Measurements from ENCODE around the gene POU3F4. TPM values are rescaled to one million over a fixed set of nuclear protein-coding genes. Genes with fewer than 3 reads are reported as not detected.

POU3F4 gene
- total and polyA plus RNA-seq, 9 donors = 0.08 to 0.18 TPM; not detected in 7

DNA sequence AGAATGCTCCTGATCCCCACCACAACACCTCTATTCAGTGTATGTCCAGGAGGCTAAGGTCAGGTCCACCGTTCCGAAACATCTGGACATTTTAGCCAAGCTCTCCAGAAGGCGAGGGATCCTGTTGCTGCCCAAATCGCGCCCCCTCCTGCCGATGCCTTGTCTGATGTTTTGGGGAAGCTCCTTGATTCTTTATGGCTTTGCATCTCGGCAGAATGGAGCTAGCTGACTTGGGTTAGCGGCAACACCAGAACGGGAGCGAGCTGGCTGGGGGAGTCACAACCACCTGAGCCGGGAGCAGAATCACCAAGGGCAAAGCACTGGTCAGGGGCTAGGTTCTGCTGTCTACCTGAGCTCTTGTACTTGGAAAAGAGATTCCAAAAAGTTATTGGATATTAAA, 6.6 kb upstream of the POU3F4 start:
- WGBS, 3 donors = 23 to 27% (median 27%) methylated on average over 11 of the region's 11 CpGs
- H3K4me3 ChIP-seq = no peak overlapping the region
- H3K27ac ChIP-seq = no peak overlapping the region
- no peak for TF ChIP-seq CTCF (IDR thresholded peaks at IDR 0.05)
- no peak for TF ChIP-seq POLR2A (IDR thresholded peaks at IDR 0.05)
- TF ChIP-seq EP300 (IDR thresholded peaks at IDR 0.05) = no peak
- DNase-seq = no peak
- no peaks in the 10 kb centered on the region for H3K9me3 ChIP-seq
- no peaks in the 10 kb centered on the region for H3K36me3 ChIP-seq
- H3K4me1 ChIP-seq (ENCODE audit: insufficient read depth) = no peaks in the 10 kb centered on the region
- intact Hi-C loops (cut with DNase I) = no loop called here
- H3K27me3 ChIP-seq = no peaks in the 10 kb centered on the region

GRCh38 chrX:83504721-83505479, 3.2 kb upstream of the POU3F4 start:
- H3K4me3 ChIP-seq = no peak overlapping the region
- no peaks in the 10 kb centered on the region for H3K4me1 ChIP-seq (ENCODE audit: insufficient read depth)
- no peak for TF ChIP-seq CTCF (IDR thresholded peaks at IDR 0.05)
- no peak for TF ChIP-seq POLR2A (IDR thresholded peaks at IDR 0.05)
- no peak for TF ChIP-seq EP300 (IDR thresholded peaks at IDR 0.05)
- intact Hi-C loops (cut with DNase I) = no loop called here
- H3K27me3 ChIP-seq = no peaks in the 10 kb centered on the region
- WGBS, 3 donors = 13 to 20% (median 17%) methylated on average over 11 of the region's 11 CpGs
- DNase-seq = no peak
- no peaks in the 10 kb centered on the region for H3K9me3 ChIP-seq
- no peak overlapping the region for H3K27ac ChIP-seq
- no peaks in the 10 kb centered on the region for H3K36me3 ChIP-seq

- Histone ChIP-seq H3K4me3 (no peak overlapping the region), H3K4me1 (ENCODE audit: insufficient read depth) (no peaks in the 10 kb centered on the region), H3K27me3 (no peaks in the 10 kb centered on the region), H3K27ac (no peak overlapping the region), H3K36me3 (no peaks in the 10 kb centered on the region), H3K9me3 (no peaks in the 10 kb centered on the region)
- TF ChIP-seq POLR2A (IDR thresholded peaks at IDR 0.05) (no peak), EP300 (IDR thresholded peaks at IDR 0.05) (no peak), CTCF (IDR thresholded peaks at IDR 0.05) (no peak)
- 32 to 47% (median 37%) methylated on average over 49 to 50 of the region's 50 CpGs for WGBS, 3 donors
- intact Hi-C loops (cut with DNase I) = no loop called here
- no peak for DNase-seq
Measured at GRCh38 chrX:83508526-83509253, 600 bp downstream of the POU3F4 start.

DNA sequence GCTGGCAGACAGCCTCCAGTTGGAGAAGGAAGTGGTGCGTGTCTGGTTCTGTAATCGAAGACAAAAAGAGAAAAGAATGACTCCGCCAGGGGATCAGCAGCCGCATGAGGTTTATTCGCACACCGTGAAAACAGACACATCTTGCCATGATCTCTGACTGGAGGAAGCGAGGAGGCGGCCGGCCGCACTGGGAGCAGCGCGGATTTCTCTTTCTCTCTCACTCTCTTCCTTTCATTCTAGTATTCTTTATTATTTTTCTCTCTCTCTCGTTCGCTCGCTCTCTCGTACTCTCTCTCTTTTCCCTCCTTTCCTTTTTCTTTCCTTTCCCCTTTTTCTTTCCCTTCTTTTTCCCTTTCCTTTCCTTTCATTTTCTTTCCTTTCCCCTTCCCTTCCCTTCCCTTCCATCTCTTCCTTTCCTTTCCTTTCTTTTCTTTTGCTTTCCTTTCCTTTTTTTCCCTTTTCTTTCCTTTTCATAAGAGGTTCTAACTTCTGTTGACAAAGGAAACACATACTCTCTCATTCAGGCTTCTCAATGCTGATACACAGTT, 1.2 kb downstream of the POU3F4 start:
- intact Hi-C loops (cut with DNase I) = no loop called here
- H3K27me3 ChIP-seq = no peaks in the 10 kb centered on the region

More for the DNA sequence above, 1.2 kb downstream of the POU3F4 start:
- Histone ChIP-seq H3K36me3 (no peaks in the 10 kb centered on the region), H3K4me3 (no peak overlapping the region), H3K27ac (no peak overlapping the region), H3K4me1 (ENCODE audit: insufficient read depth) (no peaks in the 10 kb centered on the region), H3K9me3 (no peaks in the 10 kb centered on the region)
- no peak for DNase-seq
- TF ChIP-seq CTCF (IDR thresholded peaks at IDR 0.05) = no peak
- TF ChIP-seq EP300 (IDR thresholded peaks at IDR 0.05) = no peak
- TF ChIP-seq POLR2A (IDR thresholded peaks at IDR 0.05) = no peak
- 36 to 44% (median 43%) methylated on average over 16 of the region's 16 CpGs for WGBS, 3 donors

All from ovary (tissue), 9 donors.